AG04450 (cell line): ENCODE results near the gene SLC27A5. TPM values are rescaled to one million over a fixed set of nuclear protein-coding genes. Genes with fewer than 3 reads are reported as not detected.
A peak's percentile ranks its signal among the peaks of the same experiment; 100 is the strongest.
"Not testable (repeated sequence)": the region's sequence is repeated elsewhere in the genome, so short reads cannot be mapped to it uniquely, and the experiment has no call there.

ENCODE experiments used
- CTCF ChIA-PET: fragments of 300-600, 350-600 bp; formaldehyde crosslinking; extraction: SDS; loops from one replicate; lab custom pipeline; 2022; ENCODE audit warnings: antibody characterized with exemption, inconsistent platforms; lab: Charles Lee
- POLR2A ChIA-PET: fragments of 350-600 bp; formaldehyde crosslinking; extraction: SDS; loops from one replicate; lab custom pipeline; 2021; ENCODE audit warnings: antibody characterized with exemption, inconsistent platforms; lab: Yijun Ruan, JAX
- DNase-seq: peaks from one replicate; pipeline ENCODE4 v3.0.0-alpha.2; 2011; ENCODE audit warnings: low read depth, low spot score
- H3K27ac ChIP-seq: one replicate; pipeline ENCODE4 v1.5.1; 2012; ENCODE audit warnings: low read depth, low read length, control low read depth
- H3K27me3 ChIP-seq: one replicate; pipeline ENCODE4 v1.6.0; 2012; ENCODE audit warnings: low read length; ENCODE audit not compliant: control insufficient read depth, insufficient read depth
- H3K4me3 ChIP-seq: 2 replicates; pipeline ENCODE4 v1.5.1; 2011; ENCODE audit warnings: mild to moderate bottlenecking, low read depth, low read length, control low read depth
- H3K9me3 ChIP-seq: 2 replicates; pipeline ENCODE4 v1.5.1; 2012; ENCODE audit warnings: low read length; ENCODE audit not compliant: control insufficient read depth, insufficient read depth
- polyA plus RNA-seq: library from polyadenylated mRNA; depleted of rRNA; stranded (reverse); fragments of >200 nt; gene quantifications from 2 replicates; pipeline ENCODE4 v1.2.3, GENCODE V29; 2011
- TF ChIP-seq, protein P1 (sequence below): IDR thresholded peaks from 2 replicates; pipeline ENCODE4 v1.5.1; 2011; ENCODE audit warnings: low read depth, low read length, control low read depth, inconsistent platforms

SLC27A5 gene
- polyA plus RNA-seq, 1 experiment = 7.4 TPM

GRCh38 chr19:58545286-58546018, 33.7 kb upstream of the SLC27A5 start:
- Histone ChIP-seq H3K27me3 (peaks cover 2% of the 10 kb centered on the region), H3K27ac (peak overlapping the region; percentile 11), H3K9me3 (no peaks in the 10 kb centered on the region; the same call in 1 of the 2 replicates), H3K4me3 (peak overlapping the region; percentile 84)
- POLR2A ChIA-PET = interaction anchor here (2.0 to 3.2 kb wide), 4 partner anchors 8 to 30 kb away, joined by 10 to 54 read pairs (median 34); partner anchors contain the start of genes CHMP2A, UBE2M and ZBTB45
- DNase-seq = no peak
- TF ChIP-seq, protein P1, sequence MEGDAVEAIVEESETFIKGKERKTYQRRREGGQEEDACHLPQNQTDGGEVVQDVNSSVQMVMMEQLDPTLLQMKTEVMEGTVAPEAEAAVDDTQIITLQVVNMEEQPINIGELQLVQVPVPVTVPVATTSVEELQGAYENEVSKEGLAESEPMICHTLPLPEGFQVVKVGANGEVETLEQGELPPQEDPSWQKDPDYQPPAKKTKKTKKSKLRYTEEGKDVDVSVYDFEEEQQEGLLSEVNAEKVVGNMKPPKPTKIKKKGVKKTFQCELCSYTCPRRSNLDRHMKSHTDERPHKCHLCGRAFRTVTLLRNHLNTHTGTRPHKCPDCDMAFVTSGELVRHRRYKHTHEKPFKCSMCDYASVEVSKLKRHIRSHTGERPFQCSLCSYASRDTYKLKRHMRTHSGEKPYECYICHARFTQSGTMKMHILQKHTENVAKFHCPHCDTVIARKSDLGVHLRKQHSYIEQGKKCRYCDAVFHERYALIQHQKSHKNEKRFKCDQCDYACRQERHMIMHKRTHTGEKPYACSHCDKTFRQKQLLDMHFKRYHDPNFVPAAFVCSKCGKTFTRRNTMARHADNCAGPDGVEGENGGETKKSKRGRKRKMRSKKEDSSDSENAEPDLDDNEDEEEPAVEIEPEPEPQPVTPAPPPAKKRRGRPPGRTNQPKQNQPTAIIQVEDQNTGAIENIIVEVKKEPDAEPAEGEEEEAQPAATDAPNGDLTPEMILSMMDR = no peak
- CTCF ChIA-PET = interaction anchor here (0.6 kb wide), 1 partner anchor 26 kb away, joined by 3 read pairs; no protein-coding TSS in a partner anchor

DNA sequence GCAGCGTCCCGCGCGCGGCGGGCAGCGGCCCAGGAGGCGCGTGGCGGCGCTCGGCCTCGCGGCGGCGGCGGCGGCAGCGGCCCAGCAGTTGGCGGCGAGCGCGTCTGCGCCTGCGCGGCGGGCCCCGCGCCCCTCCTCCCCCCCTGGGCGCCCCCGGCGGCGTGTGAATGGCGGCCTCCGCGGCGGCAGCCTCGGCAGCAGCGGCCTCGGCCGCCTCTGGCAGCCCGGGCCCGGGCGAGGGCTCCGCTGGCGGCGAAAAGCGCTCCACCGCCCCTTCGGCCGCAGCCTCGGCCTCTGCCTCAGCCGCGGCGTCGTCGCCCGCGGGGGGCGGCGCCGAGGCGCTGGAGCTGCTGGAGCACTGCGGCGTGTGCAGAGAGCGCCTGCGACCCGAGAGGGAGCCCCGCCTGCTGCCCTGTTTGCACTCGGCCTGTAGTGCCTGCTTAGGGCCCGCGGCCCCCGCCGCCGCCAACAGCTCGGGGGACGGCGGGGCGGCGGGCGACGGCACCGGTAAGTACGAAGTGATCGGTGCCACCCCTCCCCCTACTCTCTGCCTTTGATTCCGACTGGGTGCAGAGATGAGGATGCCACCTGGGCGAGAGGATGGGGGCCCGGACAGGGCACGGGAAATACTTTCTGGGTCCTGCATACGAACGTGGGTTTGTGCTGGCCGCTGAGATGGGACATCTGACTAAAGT, 32.9 kb upstream of the SLC27A5 start:
- no peak overlapping the region for H3K27ac ChIP-seq
- peaks cover 4% of the 10 kb centered on the region for H3K27me3 ChIP-seq
- ChIA-PET POLR2A (interaction anchor here (0.6 to 3.2 kb wide), 7 partner anchors 9 to 218 kb away, joined by 3 to 54 read pairs (median 10); partner anchors contain the start of genes CHMP2A, UBE2M, ZBTB45 and ZSCAN22), CTCF (interaction anchor here (0.6 kb wide), 2 partner anchors 26 to 715 kb away, joined by 3 read pairs; partner anchors contain the start of gene ZNF587B)
- DNase-seq = no peak
- H3K4me3 ChIP-seq = peak overlapping the region; percentile 84
- TF ChIP-seq, protein P1 = no peak
- no peaks in the 10 kb centered on the region; the same call in 1 of the 2 replicates for H3K9me3 ChIP-seq

DNA sequence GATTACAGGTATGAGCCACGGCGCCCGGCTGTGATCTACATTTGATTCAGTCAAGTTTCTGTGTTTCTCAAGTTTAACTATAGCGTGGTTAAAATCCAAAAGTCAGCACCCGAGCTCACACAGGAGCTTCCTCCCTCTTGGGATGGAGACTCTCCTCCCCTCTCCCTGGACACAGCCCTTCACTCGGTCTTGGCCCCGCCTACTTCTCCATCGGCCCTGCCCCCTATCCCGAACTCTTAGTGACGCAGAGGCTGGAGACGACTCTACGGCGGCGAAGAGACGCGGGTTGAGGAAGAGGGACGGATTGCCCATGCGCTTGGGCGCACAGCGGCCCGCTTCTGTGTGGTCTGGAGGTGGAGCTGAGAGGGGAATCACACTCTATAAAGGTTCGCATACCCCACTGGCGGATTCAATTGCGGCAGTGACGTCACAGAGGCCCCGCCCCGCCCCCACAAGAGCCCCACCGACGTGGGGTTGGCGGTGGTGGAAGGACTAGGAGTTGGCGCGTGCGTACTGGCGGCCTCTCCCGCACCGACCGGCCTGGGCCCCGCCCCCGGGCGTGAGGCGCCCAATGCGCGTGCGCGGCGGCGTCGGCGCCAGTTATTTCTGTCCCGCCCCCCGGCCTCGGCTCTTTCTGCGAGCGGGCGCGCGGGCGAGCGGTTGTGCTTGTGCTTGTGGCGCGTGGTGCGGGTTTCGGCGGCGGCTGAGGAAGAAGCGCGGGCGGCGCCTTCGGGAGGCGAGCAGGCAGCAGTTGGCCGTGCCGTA, 32.2 kb upstream of the SLC27A5 start, which contains the start of gene TRIM28:
TSS of gene TRIM28 (plus strand) at position 239 of the 765 bp plus-strand sequence. CDS start 694 bp downstream, outside the sequence.
- peaks cover 6% of the 10 kb centered on the region for H3K27me3 ChIP-seq
- no peaks in the 10 kb centered on the region; the same call in 1 of the 2 replicates for H3K9me3 ChIP-seq
- TF ChIP-seq, protein P1 = no peak
- peak within 1 kb of the TSS; percentile 97 for H3K27ac ChIP-seq
- peak within 1 kb of the TSS; percentile 84 for H3K4me3 ChIP-seq
- peak; percentile 99 for DNase-seq
- ChIA-PET CTCF (interaction anchor here (0.6 to 1.4 kb wide), 4 partner anchors 24 to 714 kb away, joined by 3 to 5 read pairs (median 3); partner anchors contain the start of genes ZBTB45 and ZNF587B), POLR2A (interaction anchor here (0.6 to 3.2 kb wide), 15 partner anchors 10 to 1138 kb away, joined by 3 to 54 read pairs (median 5); partner anchors contain the start of genes CHMP2A, UBE2M, ZBTB45 and ZNF324B)

- Histone ChIP-seq H3K27ac (peak overlapping the region; percentile 97), H3K4me3 (peak overlapping the region; percentile 38; the same call in 1 of the 2 replicates)
- CTCF ChIA-PET = interaction anchor here (1.1 to 1.4 kb wide), 3 partner anchors 23 to 38 kb away, joined by 3 to 5 read pairs (median 3); partner anchors contain the start of gene ZBTB45
Observed at GRCh38 chr19:58542641-58543372, 31.0 kb upstream of the SLC27A5 start.

DNA sequence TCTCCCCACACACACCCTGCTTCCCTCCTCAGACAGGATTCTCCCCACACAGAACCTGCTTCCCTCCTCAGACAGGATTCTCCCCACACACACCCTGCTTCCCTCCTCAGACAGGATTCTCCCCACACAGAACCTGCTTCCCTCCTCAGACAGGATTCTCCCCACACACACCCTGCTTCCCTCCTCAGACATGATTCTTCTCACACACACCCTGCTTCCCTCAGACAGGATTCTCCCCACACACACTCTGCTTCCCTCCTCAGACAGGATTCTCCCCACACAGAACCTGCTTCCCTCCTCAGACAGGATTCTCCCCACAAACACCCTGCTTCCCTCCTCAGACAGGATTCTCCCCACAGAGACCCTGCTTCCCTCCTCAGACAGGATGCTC, 27.4 kb upstream of the SLC27A5 start:
- H3K27me3 ChIP-seq = peaks cover 25% of the 10 kb centered on the region
- H3K4me3 ChIP-seq, POLR2A ChIA-PET, DNase-seq, CTCF ChIA-PET, H3K27ac ChIP-seq, H3K9me3 ChIP-seq: not testable (repeated sequence)

More at GRCh38 chr19:58542641-58543372, 31.0 kb upstream of the SLC27A5 start:
- POLR2A ChIA-PET = interaction anchor here (1.0 to 3.2 kb wide), 4 partner anchors 11 to 91 kb away, joined by 4 to 54 read pairs (median 34); partner anchors contain the start of genes CHMP2A, UBE2M, ZBTB45 and ZNF324B
- not testable (repeated sequence) for DNase-seq, H3K9me3 ChIP-seq
- peaks cover 18% of the 10 kb centered on the region for H3K27me3 ChIP-seq
